GM12801 (cell line): ENCODE data around the gene DIAPH1.

Experiments used
- TF ChIP-seq, protein P1 (sequence below): IDR thresholded peaks from one replicate; pipeline ENCODE4 v1.5.1; 2011; ENCODE audit warnings: control low read depth; ENCODE audit not compliant: insufficient read length; ENCODE audit errors: extremely low read depth

The DIAPH1 gene

DNA sequence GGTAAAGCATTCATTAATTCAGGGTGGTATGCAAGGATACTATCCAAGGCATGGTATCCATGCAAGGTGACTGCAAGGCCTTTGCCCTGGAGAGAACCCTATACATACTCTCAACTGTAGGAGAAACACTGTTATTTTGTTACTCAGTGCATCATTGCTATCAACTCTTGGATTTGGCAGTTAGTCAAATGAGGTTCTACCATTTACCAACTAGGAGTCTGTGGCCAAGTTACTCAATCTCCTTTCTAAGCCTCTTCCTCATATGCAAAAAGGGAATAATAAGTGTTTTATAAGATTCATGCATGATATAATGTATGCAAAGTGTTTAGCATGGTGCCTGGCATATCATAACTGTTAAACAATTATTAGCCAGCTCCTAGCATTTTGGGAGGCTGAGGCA is 139.0 kb downstream of the DIAPH1 start:
- TF ChIP-seq, protein P1, sequence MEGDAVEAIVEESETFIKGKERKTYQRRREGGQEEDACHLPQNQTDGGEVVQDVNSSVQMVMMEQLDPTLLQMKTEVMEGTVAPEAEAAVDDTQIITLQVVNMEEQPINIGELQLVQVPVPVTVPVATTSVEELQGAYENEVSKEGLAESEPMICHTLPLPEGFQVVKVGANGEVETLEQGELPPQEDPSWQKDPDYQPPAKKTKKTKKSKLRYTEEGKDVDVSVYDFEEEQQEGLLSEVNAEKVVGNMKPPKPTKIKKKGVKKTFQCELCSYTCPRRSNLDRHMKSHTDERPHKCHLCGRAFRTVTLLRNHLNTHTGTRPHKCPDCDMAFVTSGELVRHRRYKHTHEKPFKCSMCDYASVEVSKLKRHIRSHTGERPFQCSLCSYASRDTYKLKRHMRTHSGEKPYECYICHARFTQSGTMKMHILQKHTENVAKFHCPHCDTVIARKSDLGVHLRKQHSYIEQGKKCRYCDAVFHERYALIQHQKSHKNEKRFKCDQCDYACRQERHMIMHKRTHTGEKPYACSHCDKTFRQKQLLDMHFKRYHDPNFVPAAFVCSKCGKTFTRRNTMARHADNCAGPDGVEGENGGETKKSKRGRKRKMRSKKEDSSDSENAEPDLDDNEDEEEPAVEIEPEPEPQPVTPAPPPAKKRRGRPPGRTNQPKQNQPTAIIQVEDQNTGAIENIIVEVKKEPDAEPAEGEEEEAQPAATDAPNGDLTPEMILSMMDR: no peak

GRCh38 chr5:141478321-141478945 is 140.4 kb downstream of the DIAPH1 start:
- TF ChIP-seq, protein P1: no peak

GRCh38 chr5:141477815-141478214 is 141.0 kb downstream of the DIAPH1 start:
- TF ChIP-seq, protein P1: no peak

GRCh38 chr5:141477044-141477575 is 141.7 kb downstream of the DIAPH1 start:
- TF ChIP-seq, protein P1: no peak

GRCh38 chr5:141476132-141476911 is 142.5 kb downstream of the DIAPH1 start:
- TF ChIP-seq, protein P1: no peak

DNA sequence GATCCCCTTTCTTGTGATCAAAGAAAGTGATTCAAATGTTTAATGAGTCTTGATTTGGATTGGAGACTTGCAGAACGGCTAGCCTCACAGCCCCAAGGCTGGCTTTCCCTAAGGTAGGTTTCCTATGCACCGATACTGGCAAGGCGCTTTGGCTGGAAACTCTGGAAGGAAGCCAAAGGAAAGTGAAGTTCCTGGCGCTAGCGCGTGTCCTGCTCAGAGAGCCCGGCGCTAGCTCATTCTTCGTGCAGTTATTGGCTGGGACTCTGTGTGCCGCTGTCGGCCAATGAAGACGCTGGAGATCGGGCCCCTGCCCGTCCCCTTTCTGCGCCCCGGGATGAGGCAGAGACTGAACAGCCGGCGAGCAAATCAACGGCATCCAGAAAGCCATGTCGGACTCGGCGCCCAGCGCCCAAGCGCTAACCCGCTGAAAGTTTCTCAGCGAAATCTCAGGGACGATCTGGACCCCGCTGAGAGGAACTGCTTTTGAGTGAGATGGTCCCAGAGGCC is 143.1 kb downstream of the DIAPH1 start, which contains the start of gene PCDHGC3:
TSS of gene PCDHGC3 (plus strand) at position 342 of the 507 bp plus-strand sequence. CDS start at position 493, 151 bp downstream.
- TF ChIP-seq, protein P1: no peak

GRCh38 chr5:141465351-141465750 is 153.4 kb downstream of the DIAPH1 start:
- TF ChIP-seq, protein P1: no peak
